Activated naive CD8-positive, alpha-beta T cell treated with anti-CD3 and anti-CD28 coated beads, Interleukin-2, amount 10 ng/mL, durations not matched to agents 7 days and 5 days (primary cell): ENCODE data around the gene TPSAB1. TPM values are rescaled to one million over a fixed set of nuclear protein-coding genes. Genes with fewer than 3 reads are reported as not detected.
"Not testable (repeated sequence)": the region's sequence is repeated elsewhere in the genome, so short reads cannot be mapped to it uniquely, and the experiment has no call there.

ENCODE experiments used
- ATAC-seq: fragments of 150-1000 bp; cut with Tn5 transposase; one replicate; pipeline ENCODE4 v1.10.0; 2021; ENCODE audit warnings: low read depth, moderate library complexity
- POLR2A ChIA-PET: fragments of 350-600 bp; sonication (Branson Sonifier 250); formaldehyde crosslinking; loops from one replicate; lab custom pipeline; 2021; ENCODE audit warnings: antibody characterized with exemption; lab: Charles Lee
- DNase-seq: peaks from one replicate; pipeline ENCODE4 v3.0.0; 2021
- H3K27ac Mint-ChIP-seq: one replicate; pipeline ENCODE4 v1.8.0; 2022; ENCODE audit warnings: mild to moderate bottlenecking, mixed read lengths
- H3K27me3 Mint-ChIP-seq: one replicate; pipeline ENCODE4 v1.8.0; 2022; ENCODE audit warnings: mild to moderate bottlenecking, moderate library complexity, mixed read lengths
- H3K36me3 Mint-ChIP-seq: one replicate; pipeline ENCODE4 v1.8.0; 2021; ENCODE audit warnings: mild to moderate bottlenecking, mixed read lengths
- H3K4me1 Mint-ChIP-seq: one replicate; pipeline ENCODE4 v1.8.0; 2021; ENCODE audit warnings: mixed read lengths
- H3K4me3 Mint-ChIP-seq: one replicate; pipeline ENCODE4 v1.8.0; 2022; ENCODE audit warnings: mild to moderate bottlenecking, moderate library complexity, mixed read lengths
- H3K9me3 Mint-ChIP-seq: one replicate; pipeline ENCODE4 v1.8.0; 2021; ENCODE audit warnings: mixed read lengths
- total RNA-seq, 2 experiments: library from RNA; stranded (reverse); gene quantifications; one replicate each; pipeline ENCODE4 v1.2.3, GENCODE V29; 2021

Gene TPSAB1
- total RNA-seq, 2 experiments from 2014 or later = not detected

DNA sequence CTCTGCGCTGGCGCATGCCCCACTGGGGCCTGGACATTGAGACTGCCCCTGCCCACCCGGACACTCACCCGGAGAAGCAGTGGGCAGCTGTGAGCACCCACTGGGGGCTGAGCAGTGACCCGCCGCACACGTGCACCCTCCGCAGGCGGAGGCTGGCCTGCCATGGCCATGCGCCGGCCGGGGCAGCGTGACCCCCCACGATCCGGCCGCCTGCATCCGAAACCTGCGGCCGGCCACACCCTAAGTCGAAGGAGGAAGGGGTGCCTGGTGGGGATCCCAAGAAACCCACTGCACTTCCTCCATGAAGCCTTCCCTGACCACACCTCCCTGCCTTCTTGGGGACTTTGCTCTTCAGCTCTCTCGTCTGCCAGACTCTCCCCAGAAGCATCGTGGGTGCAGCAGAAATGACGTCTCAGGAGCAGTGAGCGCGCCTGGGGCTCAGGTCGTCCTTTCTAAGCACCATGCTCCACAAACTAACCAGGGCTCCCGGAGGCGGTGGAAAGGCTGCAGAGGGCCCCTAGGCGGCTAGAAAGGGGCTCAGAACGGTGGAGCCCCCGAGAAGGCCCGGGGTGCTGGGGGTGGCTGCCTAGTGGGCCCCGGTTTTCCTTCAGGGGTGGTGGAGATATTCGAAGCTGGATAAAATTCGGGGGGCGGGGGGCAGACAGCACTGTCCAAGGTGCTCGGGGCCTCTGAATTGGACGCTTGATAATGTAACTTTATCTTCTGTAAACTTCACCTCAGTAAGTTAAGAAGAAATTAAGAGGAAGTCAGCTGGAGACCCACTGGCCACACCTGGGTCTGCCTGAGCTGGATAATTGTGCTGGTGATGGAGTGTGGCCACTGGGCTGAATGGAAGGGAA is 16.9 kb upstream of the TPSAB1 start:
- no peaks in the 10 kb centered on the region for H3K36me3 Mint-ChIP-seq
- H3K27me3 Mint-ChIP-seq = no peaks in the 10 kb centered on the region
- no peak overlapping the region for H3K4me3 Mint-ChIP-seq
- H3K27ac Mint-ChIP-seq = no peak overlapping the region
- DNase-seq (no peak), ATAC-seq (no peak)
- POLR2A ChIA-PET = interaction anchor here (0.6 kb wide), 1 partner anchor 587 kb away, joined by 4 read pairs; the partner anchor contains the start of gene METTL26
- H3K9me3 Mint-ChIP-seq = no peaks in the 10 kb centered on the region
- H3K4me1 Mint-ChIP-seq = no peaks in the 10 kb centered on the region

DNA sequence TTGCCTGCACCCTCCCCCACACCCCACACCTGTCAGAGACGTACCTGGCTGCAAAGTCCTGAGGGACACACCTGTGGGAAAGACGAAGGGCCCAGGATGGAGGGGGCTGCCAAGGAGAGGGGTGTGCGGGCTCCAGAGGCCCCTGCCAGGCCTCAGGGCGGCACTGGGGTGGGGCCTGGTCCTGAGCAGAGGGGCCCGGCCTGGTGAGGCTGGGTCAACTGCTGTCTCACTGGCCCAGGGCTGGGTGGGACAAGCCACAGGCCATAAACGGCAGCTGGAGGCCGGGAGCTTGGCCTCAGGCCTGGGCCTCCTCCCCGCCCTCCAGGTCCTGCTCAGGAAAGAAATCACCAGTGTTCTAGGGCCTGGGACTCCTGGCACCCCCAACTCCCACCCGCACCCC is 15.9 kb upstream of the TPSAB1 start:
- no peak overlapping the region for H3K4me3 Mint-ChIP-seq
- DNase-seq = no peak
- H3K27ac Mint-ChIP-seq = no peak overlapping the region
- ATAC-seq = no peak
- POLR2A ChIA-PET = no interaction called here
- no peaks in the 10 kb centered on the region for H3K9me3 Mint-ChIP-seq
- H3K4me1 Mint-ChIP-seq = no peaks in the 10 kb centered on the region
- H3K27me3 Mint-ChIP-seq = no peaks in the 10 kb centered on the region
- no peaks in the 10 kb centered on the region for H3K36me3 Mint-ChIP-seq

DNA sequence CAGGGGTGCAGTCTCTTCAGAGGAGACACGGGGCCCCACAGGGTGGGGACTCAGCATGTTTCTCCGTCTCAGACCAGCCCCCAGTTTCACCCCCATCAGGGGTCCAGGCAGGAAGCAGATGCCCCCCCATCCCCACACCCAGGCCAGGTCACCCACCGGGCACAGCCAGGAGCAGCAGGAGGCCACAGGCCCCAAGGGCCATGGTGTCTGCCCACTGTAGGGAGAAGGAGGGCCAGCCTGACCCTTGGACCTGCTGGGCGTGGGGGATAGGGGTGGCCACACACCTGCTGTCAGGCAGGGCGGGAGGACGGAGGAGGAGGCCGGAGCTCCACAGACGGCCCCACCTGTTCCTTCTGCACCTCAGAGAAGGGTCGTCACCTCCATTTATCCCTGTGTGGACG is 15.5 kb upstream of the TPSAB1 start, which contains the start of gene TPSG1:
TPSG1 (minus strand) TSS at position 218 of the 401 bp plus-strand sequence; CDS start at position 202, 16 bp downstream.
- no peaks in the 10 kb centered on the region for H3K9me3 Mint-ChIP-seq
- POLR2A ChIA-PET = no interaction called here
- H3K36me3 Mint-ChIP-seq = no peaks in the 10 kb centered on the region
- no peaks in the 10 kb centered on the region for H3K4me1 Mint-ChIP-seq
- ATAC-seq = no peak
- no peak for DNase-seq
- no peaks in the 10 kb centered on the region for H3K27me3 Mint-ChIP-seq
- no peak within 1 kb of the TSS for H3K4me3 Mint-ChIP-seq
- H3K27ac Mint-ChIP-seq = no peak within 1 kb of the TSS

DNA sequence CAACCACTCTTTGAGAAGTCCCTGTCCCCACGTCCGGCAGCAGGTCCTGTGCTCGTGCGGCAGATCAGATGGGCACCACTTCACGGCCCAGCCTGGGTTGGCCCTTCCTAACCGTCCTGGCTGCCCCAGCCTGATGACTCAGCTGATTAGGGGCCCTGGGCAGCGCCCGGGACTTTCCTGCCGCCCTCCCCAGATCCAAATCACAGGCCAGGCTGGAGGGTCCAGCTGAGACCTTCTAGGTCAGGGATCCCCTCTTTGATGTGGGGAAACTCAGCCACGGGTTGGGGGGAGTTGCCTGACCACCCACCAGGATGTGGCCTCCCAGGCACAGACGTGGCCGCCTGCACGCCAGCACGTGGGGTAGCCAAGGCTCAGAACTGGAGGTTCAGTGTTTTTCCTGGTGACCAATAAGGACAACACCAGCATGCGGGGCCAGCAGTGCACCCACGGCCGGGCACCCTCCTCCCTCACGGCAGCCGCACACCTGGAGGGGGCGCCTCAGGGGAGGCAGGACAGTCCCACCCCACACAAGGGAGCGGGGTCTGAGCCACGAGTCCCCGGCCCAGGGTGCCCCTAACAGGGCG is 14.7 kb upstream of the TPSAB1 start:
- POLR2A ChIA-PET, ATAC-seq, DNase-seq, H3K4me1 Mint-ChIP-seq, H3K27ac Mint-ChIP-seq, H3K36me3 Mint-ChIP-seq, H3K27me3 Mint-ChIP-seq, H3K9me3 Mint-ChIP-seq, H3K4me3 Mint-ChIP-seq: not testable (repeated sequence)

GRCh38 chr16:1226692-1227091 is 13.8 kb upstream of the TPSAB1 start:
- H3K9me3 Mint-ChIP-seq, ATAC-seq, H3K4me1 Mint-ChIP-seq, DNase-seq, H3K4me3 Mint-ChIP-seq, H3K36me3 Mint-ChIP-seq, H3K27me3 Mint-ChIP-seq, POLR2A ChIA-PET, H3K27ac Mint-ChIP-seq: not testable (repeated sequence)

GRCh38 chr16:1228227-1228626 is 12.3 kb upstream of the TPSAB1 start:
- DNase-seq, H3K27ac Mint-ChIP-seq, H3K36me3 Mint-ChIP-seq, H3K9me3 Mint-ChIP-seq, H3K4me1 Mint-ChIP-seq, H3K27me3 Mint-ChIP-seq, POLR2A ChIA-PET, ATAC-seq, H3K4me3 Mint-ChIP-seq: not testable (repeated sequence)

DNA sequence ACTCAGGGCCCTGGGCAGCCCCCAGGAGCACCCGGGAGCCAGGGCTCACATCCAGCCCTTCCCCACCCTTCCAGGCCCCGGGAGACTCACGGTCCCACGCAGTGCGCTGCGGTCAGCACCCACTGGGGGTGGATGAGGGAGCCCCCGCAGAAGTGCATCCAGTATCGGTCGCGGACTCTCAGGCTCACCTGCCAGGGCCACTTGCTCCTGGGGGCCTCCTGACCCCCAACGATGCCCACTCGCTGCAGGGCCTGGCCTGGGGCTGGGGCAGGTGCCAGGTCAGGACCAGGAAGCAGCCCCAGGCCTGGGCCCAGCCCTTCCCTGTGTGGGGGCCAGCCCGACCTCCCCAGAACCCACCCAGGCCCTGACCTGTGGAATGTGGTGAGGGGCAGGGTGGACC is 11.0 kb upstream of the TPSAB1 start:
- H3K27me3 Mint-ChIP-seq, DNase-seq, ATAC-seq, H3K36me3 Mint-ChIP-seq, H3K4me3 Mint-ChIP-seq, H3K9me3 Mint-ChIP-seq, POLR2A ChIA-PET, H3K27ac Mint-ChIP-seq, H3K4me1 Mint-ChIP-seq: not testable (repeated sequence)

DNA sequence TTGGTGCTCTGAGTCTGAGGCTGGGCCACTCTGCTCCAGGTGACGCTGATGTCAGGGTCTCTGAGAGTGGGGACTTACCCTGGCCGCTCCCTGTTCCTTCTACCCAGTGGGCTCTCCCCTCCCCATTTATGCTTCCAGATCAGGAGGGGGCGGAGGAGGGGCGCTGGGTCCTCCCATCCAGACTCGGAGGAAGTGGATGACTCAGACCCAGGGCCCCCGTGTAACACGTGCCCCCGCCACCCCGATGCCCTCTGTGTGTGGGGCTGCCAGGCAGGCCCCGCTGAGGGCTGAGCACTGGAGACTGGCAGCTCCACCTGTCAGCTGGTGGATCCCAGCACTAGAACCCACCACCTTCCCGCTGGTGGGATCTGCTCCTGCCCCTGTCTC is 10.4 kb upstream of the TPSAB1 start, which contains the start of gene TPSB2:
TPSB2 (minus strand) TSS at position 101 of the 387 bp plus-strand sequence. CDS start 233 bp downstream, outside the sequence.
- H3K36me3 Mint-ChIP-seq, H3K4me3 Mint-ChIP-seq, H3K4me1 Mint-ChIP-seq, H3K27ac Mint-ChIP-seq, DNase-seq, ATAC-seq, POLR2A ChIA-PET, H3K27me3 Mint-ChIP-seq, H3K9me3 Mint-ChIP-seq: not testable (repeated sequence)

GRCh38 chr16:1230471-1231212 is 9.9 kb upstream of the TPSAB1 start:
- H3K27me3 Mint-ChIP-seq, H3K4me1 Mint-ChIP-seq, ATAC-seq, H3K27ac Mint-ChIP-seq, H3K36me3 Mint-ChIP-seq, POLR2A ChIA-PET, H3K9me3 Mint-ChIP-seq, H3K4me3 Mint-ChIP-seq, DNase-seq: not testable (repeated sequence)

DNA sequence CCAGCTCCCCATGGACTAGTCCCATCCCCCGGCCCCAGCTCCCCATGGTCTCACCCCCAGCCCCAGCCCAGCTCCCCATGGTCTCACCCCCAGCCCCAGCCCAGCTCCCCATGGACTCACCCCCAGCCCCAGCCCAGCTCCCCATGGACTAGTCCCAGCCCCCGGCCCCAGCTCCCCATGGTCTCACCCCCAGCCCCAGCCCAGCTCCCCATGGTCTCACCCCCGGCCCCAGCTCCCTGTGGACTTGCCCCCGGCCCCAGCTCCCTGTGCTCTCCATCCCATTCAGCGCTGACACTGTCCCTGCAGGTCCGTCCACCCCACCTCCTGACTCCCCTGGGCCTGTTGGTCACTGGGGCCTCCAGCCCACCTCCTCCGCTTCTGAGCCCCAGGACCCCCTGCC is 9.2 kb upstream of the TPSAB1 start:
- ATAC-seq, H3K36me3 Mint-ChIP-seq, H3K4me1 Mint-ChIP-seq, DNase-seq, H3K27me3 Mint-ChIP-seq, H3K4me3 Mint-ChIP-seq, H3K9me3 Mint-ChIP-seq, H3K27ac Mint-ChIP-seq, POLR2A ChIA-PET: not testable (repeated sequence)

DNA sequence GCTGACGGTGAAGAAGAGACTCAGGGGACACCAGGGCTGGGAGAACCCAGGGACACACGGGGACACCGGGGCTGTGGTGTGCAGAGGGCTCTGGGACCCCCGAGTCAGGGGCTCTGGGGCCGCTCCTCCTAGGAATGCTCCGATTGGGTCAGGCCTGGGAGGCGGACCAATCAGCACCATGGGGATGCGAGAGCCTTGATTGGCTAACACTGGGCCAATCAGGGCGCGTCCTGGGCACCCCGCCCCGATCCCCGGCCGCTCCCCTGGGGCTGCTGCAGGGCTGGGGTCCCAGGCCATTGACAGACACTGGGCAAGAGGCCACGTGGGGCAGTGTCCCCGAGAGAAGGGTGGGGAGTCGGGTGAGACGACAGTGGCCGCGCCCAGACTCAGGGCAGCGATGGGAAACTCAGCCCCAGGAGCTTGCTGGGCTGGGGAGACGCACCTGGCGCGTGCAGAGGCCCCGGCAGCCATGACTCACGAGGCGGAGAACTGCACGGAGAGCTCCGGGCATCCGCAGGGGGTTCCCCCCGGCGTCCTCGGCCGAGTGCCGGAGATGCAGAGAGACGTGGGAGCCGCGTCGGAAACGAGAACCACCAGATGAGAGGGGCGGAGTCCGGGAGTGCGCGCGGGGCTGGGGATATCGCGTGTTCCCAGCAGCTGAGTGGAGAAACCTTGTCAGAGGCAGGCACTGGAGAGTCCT is 8.3 kb upstream of the TPSAB1 start:
- POLR2A ChIA-PET, H3K9me3 Mint-ChIP-seq, H3K36me3 Mint-ChIP-seq, H3K27me3 Mint-ChIP-seq, H3K27ac Mint-ChIP-seq, H3K4me1 Mint-ChIP-seq, DNase-seq, H3K4me3 Mint-ChIP-seq, ATAC-seq: not testable (repeated sequence)

GRCh38 chr16:1236659-1237058 is 3.8 kb upstream of the TPSAB1 start:
- DNase-seq, H3K27ac Mint-ChIP-seq, H3K27me3 Mint-ChIP-seq, H3K9me3 Mint-ChIP-seq, H3K4me3 Mint-ChIP-seq, POLR2A ChIA-PET, H3K36me3 Mint-ChIP-seq, H3K4me1 Mint-ChIP-seq: not testable (repeated sequence)
- peak; percentile 48 for ATAC-seq

- DNase-seq = no peak
- Mint-ChIP-seq H3K27me3 (no peaks in the 10 kb centered on the region), H3K9me3 (no peaks in the 10 kb centered on the region), H3K27ac (no peak overlapping the region), H3K4me3 (no peak overlapping the region), H3K36me3 (no peaks in the 10 kb centered on the region), H3K4me1 (no peaks in the 10 kb centered on the region)
- no peak for ATAC-seq
- POLR2A ChIA-PET = no interaction called here
These were observed 2.5 kb upstream of the TPSAB1 start for GRCh38 chr16:1237990-1238389.
